Kidney glomerular epithelial cell (primary cell): ENCODE measurements around the gene PHC2.

Experiments used
- DNase-seq: peaks from one replicate; lab custom pipeline; 2025; lab: John Stamatoyannopoulos, UW

The PHC2 gene

DNA sequence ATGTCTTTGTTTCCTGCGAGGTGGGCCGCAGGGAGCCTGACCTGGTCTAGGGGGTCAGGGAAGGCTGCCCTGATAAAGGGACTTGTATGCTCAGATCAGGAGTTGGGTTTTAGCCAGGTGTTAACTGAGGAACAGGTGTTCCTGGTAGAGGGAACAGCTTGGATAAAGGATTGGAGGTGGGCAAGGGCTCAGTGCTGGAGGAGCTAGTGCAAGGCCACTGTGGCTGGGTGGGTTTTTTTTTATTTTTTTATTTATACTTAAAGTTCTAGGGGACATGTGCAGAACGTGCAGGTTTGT lies 141.1 kb downstream of the PHC2 start:
- no peak for DNase-seq

DNA sequence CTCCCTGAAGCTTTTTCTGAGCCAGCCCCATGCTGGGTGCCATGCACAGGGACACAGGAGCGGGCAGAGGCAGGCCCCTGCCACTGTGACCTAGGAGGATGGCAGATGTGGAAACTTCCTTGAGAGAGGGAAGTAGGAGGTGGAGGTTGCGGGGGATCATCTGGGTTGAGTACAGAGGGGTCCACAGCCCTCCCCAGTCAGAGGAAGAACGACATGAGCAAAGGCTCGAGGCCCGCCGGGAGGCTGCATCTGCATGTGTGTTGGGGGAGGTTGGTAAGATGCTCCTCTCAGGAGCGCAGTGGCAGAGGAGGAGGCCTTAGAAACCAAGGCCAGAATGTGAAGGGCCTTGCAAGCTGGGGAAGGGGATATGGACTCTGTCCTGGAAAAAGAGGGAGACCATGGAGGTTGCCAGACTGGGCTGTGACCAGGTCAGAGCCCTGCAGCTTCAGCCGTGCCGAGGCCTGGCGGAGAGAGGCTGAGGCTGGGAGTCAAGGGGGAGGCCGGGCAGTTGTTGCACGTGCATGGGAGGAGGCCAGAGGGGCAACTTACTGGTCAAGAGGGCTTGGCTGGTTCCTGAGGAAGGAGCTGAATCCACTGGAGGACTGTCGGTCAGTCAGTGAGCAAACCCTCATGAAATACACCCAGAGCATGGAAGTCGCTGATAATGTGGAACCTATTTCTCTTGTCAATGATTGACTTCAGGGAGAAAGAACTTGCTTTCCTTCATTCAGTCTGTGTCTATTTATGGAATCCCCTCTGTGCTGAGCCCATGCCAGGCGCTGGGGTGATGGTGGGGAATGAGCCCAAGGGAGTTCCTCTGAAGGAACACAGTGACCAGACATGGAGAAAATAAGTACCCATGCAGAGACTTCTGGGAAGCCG lies 141.7 kb downstream of the PHC2 start:
- DNase-seq = no peak

DNA sequence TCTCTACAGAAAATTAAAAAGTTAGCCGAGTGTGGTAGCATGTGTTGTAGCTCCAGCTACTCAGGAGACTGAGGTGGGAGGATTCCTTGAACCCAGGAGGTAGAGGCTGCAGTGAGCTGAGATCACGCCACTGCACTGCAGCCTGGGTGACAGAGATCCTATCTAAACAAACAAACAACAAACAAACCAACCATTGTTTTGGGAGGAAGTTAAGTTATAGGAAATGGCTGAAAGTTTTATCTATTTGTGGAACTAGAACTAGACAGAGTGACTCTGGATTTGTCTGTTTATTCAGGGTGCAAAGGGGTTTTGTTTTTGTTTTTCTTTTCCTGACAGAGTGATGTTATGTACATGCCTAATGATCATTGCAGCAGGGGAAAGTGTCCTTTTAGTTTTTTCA lies 143.6 kb downstream of the PHC2 start:
- no peak for DNase-seq

DNA sequence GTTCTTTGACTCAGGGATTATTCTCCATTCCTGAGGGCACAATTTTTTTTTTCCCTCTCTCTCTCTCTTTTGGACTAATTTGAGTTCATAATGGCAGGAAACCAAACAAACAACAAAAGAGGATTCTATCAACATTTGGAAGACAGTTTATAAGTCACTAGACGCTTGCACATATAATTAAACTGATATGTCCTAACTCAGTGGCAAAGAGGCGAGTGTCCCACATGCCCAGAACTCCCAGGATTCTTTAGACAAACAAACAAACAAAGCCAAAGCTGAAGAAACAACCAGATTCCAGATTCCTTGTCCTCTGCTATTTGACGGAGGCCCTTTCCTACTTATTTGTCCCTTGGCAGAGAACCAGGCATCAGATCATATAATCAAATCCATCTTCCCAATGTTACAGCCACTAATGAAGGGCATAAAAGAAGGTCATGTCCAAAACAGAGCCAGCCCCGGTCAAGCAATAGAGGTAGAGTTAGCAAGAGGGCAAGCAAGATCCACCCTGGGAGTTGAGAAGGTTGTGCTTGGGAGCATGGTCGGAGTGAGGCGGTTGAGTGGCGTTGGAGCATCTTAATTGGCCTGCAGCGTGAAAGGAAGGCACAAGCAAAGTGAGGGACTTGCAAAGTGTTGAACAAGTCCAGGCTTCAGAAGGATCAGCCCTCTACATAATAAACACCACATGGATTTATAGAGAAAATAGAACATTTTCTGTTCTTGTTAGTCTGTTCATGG lies 144.3 kb downstream of the PHC2 start:
- DNase-seq = no peak

DNA sequence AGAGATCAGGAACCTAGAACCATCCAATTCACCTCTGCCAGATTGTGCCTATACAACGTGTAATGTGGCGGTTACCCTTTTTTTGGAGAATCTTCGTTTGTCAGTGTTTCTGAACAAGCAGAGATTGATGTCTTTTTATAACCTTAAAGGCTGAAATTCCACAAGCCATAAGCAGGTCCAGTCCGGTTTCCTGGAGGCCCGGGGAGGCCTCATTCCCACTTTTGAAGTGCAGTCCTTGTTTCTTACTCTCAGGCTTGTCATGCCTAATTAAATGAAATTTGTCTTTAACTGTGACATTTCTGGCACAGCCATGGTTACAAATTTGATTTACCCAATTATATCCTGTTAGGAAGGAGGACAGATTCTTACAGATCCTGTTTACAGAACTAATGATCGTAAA lies 146.8 kb downstream of the PHC2 start:
- DNase-seq = no peak

DNA sequence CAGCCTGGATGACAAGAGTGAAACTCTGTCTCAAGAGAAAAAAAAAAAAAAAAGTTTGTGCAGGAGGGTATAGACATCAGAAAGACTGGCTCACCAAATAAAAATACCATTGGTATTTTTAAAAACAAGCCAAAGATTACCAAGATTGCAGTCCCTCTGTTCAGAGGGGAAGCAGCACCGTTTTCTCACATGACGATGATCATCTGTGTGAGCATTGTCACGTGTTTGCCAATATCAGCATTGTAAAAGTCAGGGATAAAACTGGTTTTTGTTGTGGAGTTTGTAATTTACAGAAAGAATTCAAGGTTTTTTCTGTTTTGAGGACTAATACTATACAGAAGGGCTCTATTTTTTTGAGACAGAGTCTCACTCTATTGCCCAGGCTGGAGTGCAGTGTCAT lies 148.1 kb downstream of the PHC2 start:
- DNase-seq = no peak

DNA sequence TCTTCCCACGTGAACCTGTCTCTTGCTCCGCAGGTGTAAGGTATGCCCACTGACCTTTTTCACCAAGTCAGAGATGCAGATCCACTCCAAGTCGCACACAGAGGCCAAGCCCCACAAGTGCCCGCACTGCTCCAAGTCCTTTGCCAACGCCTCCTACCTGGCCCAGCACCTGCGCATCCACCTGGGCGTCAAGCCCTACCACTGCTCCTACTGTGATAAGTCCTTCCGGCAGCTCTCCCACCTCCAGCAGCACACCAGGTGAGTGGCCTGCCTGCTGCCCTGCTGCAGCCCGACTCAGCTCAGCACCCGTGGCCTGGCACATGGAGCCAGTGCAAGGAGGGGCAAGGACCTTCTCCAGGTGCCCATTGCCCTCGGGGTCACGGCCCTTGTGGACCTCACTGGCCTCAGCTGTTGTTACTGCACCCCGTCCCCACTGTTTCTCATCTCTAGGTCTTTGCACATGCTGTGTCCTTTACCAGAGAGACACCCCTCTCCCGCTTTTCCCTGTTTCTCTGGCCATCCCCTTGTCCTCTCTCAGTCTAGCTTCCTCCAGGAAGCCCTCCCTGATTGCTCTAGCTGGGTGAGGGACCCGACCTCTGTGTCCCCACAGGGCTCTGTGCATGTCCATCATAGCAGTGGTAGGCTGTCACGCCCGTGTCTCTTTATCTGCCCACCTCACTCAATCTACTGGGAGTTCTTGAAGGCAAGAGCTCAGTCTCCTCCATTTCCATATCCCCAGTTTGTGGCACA lies 149.2 kb downstream of the PHC2 start:
- DNase-seq = no peak

DNA sequence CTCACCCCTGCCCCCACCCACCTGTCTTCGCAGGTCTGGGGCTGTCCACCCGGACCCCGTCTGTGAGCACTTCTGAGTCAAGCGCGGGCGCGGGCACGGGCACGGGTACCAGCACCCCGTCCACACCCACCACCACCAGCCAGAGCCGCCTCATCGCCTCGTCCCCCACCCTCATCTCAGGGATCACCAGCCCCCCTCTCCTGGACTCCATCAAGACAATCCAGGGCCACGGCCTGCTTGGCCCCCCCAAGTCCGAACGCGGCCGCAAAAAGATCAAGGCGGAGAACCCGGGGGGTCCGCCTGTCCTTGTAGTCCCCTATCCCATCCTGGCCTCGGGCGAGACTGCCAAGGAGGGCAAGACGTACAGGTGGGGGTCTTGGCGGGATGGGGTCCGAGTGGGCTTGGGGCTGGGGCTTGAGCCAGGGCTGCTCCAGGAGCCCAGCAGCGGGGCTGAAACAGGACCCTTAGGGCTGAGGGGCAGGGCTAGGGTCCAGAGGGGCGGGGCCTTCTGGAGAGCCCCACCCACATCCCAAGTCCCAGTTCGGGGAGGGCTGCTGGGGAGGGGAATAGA lies 150.7 kb downstream of the PHC2 start:
- no peak for DNase-seq

DNA sequence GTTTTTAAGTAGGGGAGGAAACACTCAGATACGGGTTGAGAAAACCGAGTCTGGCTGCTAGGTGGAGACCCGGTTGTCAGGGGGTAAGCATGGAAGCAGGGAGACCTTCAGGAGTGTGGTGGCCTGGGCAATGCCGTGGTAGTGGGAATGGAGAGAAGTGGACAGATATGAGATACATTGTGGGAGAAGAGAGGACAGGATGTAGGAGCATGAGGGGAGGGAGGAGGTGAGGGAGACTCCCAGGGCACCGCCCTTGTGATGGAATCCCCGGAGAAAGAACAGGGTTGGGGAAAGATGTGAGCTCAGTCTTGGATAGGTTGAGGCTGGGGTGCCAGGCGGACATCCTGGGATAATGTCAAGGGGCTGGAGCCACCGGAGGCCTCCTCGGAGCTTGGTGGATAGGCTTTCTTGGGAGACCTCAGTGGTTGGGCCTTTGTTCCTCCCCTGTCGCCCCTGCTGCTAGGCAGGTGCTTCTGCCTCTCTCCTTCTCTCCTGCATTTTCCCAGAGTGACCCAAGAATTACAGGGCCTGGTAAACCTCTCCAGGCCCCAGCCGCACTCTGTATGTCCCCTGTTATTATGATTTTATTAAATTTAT lies 153.3 kb downstream of the PHC2 start:
- no peak for DNase-seq

DNA sequence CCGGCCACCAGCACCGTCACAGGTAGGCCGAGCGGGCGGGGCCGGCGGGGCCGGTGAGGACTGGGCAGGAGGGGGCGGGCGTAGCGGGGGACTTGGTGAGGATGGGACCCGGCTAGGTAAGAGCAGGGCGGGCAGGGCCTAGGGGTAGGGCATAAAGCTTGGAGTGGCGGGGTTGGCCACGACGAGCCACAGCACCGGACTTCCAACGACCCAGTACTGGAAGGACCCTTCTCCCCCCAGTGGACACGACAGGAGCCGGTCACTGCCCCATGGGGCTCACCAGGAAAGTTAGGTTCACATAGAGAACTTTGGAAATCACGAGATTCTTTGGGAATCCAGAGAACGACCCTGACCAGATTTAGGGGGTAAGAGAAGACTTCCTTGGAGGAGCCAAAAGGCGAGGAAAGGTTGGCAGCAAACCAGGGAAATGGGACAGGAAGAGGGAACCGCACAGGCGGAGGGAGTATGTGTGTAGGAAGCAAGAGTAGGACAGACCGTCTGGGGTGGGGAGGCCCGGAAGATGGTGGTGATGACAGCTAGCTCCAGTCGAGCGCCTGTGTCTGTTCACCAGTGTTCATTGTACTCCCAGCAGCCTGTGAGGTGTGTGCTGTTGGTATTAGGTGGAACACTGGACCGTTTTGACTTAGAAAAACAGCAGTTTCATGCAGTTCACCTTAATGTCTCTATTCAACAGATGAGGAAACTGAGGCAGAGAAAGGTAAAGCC lies 154.2 kb downstream of the PHC2 start:
- no peak for DNase-seq

DNA sequence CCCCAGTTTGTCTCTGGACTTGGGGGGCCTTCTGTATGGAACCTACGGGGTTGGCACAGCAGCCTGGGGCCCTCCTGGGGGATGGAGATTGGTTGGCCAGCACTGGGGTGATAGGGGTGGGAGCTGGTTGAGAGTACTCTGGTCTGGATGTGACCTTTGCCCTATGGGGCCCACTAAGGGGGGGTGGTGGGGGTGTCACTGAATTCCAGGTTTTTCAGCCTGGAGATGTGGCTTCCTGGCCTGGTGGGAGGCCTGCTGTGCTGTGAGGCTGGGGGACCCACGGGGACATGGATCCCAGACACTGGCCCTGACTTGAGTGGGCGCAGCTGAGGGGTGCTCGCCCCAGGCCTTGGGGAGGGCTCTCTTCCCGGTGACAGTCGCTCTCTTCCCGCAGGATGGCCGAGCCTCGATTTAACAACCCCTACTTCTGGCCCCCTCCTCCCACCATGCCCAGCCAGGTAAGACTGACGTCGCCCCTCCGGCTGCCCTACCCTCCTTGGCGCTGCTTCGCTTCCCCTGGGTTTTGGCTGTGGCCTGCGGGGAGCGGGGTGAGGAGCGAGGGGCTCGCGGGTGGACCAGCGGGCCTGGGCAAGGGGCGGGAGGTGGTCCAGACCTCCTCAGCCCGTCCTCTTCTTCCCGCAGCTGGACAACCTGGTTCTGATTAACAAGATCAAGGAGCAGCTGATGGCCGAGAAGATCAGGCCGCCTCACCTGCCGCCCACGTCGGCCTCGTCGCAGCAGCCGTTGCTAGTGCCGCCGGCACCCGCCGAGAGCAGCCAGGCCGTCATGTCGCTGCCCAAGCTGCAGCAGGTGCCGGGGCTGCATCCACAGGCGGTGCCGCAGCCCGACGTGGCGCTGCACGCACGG lies 155.0 kb downstream of the PHC2 start:
- no peak for DNase-seq

DNA sequence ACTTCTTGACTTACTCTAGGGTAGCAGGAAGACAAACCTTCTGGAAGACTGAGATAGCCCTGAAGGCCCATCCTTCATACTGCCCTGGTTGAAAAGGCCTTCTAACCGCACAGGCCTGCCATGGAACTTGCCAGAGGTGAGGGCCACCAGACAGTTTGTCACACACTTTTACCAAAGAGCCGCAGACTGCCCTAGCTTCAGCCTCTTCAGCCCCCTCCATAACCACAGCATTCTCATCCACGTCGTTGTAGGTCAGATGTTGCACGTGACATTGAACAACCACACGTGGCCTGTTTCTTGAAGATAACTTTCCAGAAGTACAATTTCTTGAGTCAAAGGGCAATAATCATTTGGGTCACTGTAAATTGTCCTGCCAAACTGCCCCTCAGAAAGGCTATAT lies 155.7 kb downstream of the PHC2 start:
- DNase-seq = no peak

DNA sequence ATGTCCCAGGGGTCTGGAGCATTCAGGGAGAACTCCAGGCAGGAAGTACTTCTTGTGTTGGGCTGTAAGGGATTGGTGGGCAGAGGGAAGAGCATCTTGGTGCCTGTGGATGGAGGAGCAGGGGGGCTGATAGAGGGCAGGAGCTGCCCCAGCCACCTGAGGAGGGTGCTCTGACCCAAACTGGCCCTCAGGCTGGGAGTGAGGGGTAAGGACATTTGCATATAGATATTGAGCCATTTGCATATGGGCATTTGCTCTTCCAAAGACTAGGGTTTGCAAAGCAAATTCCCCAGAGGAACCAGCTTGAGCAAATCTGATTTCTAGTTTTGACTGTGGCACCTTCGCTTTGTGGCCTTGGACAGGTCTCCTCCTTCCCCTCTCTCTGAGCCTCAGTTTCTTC lies 156.4 kb downstream of the PHC2 start:
- DNase-seq = no peak

DNA sequence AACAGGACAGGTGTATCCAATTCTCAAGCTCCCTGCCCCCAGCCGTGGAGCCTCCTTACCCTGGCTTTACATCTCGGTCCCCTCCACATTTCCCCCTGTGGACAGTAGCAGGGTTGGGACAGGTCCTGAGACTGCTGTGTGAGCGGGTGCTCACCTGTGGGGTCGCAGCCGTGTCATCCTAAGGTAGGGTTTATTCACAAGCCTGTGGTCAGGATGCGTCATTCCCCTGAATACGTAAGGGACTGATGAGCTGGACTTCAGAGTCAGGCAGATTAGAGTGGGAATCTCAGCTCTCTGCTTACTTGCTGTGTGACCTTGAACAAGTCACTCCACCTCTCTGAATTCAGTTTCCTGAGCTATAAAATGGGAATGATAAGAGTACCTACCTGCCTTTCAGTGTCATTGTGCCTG lies 156.9 kb downstream of the PHC2 start:
- no peak for DNase-seq
